RPMI7951 (cell line): ENCODE measurements around the gene PAGE5. TPM values are rescaled to one million over a fixed set of nuclear protein-coding genes. Genes with fewer than 3 reads are reported as not detected.

Source experiments
- DNase-seq: peaks from one replicate; pipeline ENCODE4 v3.0.0-alpha.2; 2012; ENCODE audit warnings: low read depth
- total RNA-seq: library from RNA; depleted of rRNA; stranded (reverse); fragments of >200 nt; shearing (Covaris generic); gene quantifications from 2 replicates; pipeline ENCODE4 v1.2.3, GENCODE V29; 2014; rRNA removed

The PAGE5 gene
- 41.0 and 56.8 TPM in 2 replicates for total RNA-seq

- DNase-seq = peak; percentile 65
Observed at GRCh38 chrX:55220119-55220794, at the start of gene PAGE5. Gene PAGE5, plus strand, starts transcription at chrX:55220346. Its CDS starts 1,037 bp downstream, at chrX:55221383.

DNA sequence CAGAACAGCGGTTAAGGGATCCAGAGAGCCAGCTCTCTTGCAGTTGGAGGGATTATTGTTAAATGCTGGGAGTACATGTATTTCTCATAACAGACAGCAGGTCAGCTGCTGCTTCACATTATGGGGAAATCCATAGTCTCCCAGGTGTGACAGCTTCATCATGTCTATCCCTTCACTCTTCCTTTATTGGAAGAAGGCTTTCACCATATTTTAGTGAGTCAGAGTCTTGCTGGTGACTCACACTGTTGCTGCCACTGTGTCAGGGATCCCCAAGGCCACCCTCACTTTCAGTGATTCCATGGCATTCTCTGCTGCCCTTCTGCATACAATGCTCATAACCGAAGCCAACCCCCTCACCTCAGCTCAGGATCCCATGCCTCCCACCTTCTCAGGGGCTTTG, 32.9 kb upstream of the PAGE5 start:
- no peak for DNase-seq

GRCh38 chrX:55196688-55197087, 23.5 kb upstream of the PAGE5 start:
- no peak for DNase-seq

GRCh38 chrX:55201930-55202579, 18.1 kb upstream of the PAGE5 start:
- DNase-seq = no peak

DNA sequence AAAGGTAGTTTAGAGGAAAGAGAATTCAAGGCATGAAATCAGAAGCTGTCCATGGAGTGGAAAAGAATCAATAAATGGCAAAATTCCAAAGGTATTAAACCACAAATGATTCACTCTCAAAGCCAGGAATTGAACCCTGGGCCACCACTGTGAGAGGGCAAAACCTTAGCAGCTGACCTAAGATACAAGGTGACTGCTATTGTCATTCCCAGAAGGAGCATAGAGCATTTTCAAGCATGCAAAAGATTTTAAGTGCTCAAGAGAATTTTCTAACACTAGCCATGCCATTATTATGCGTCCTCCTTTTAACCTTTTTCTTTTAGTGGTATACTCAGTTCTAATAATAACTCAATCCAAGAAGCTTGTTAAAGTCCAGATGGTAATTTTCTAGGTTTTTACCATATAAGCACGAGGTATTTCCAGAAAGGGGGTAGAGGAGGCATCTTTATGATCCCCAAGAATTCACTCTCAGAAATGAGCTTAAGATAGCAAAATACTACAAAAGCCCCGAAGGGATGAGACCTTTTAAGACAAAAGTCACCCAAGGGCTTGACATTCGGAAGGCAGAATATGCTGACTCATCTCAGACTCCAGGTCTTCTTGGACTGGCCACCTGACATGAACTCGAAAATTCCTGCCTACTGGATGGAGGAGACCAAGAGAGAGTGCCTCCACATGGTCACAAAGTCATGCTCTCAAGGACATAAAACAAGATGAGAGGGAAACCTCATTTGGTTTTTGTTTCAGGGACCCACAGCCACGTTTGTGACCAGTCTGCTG, 13.8 kb upstream of the PAGE5 start:
- DNase-seq = no peak

DNA sequence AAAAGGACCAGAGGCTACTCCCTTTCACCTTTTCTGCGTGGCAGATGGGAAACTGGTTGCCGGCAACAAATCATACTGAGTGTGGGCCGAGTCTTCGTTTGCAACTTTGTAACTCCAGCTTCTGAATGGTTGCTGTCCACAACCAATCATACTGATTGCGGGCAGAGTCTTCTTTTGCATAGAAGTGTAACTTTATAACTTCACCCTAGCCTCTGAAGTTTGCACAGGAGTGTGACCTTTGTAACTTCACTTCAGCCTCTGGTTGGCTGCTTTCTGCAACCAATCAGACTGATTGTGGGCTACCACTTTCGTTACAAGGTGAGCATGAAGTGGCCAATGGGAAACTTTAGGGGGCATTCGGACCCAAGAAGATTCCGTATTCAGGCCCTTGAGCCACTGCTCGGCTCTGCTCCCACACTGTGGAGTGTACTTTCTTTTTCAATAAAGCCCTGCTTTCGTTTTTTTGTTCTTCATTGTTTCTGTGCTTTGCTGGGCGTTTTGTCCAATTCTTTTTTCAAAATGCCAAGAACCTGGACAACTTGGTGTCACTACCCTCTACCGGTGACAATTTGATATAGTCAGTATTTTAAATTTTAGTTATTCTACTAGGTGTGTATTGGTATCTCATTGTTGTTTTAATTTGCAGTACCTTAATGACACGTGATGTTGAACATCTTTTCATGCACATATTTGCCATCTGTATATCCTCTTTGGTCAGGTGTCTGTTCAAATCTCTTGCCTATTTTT, 9.0 kb upstream of the PAGE5 start:
- peak; percentile 30 for DNase-seq

DNA sequence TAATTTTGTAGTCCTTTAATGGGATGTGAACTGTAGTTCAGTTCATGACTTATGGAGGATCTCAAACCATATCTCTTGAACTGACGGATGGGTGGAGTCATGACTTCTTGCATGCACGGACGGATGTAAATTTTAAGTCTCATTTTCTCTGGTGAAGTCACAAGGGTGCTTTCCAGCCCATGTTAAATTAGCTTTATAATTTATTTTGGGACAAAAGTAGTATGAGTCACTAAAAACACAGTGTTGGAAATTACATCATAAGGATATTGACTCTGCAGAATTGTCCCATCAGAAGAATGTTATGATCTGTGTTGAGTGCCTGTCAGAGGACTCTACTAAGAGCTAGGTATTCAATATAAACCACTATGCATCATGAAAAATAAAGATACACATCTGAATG, 6.8 kb upstream of the PAGE5 start:
- DNase-seq = no peak

GRCh38 chrX:55240788-55241340, 20.7 kb downstream of the PAGE5 start:
- no peak for DNase-seq

GRCh38 chrX:55253528-55253927, 33.4 kb downstream of the PAGE5 start:
- DNase-seq = no peak

DNA sequence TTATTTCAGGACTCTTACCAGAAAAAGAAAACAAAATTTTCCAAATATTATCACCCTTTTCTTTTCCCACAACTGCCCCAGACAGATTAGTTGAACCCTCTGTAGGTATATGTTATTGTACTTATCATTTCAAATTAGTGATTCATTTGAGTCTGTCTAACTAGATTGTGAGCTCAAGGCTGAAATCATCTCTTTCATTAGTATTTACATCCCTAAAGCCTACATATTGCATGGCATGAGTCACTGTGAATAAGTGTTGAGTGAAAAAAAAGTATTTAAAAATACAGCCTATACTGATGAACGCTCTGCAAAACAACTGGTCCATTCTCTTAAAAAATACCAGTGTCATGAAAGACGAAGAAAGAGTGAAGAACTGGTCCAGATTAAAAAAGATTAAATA, 40.7 kb downstream of the PAGE5 start:
- no peak for DNase-seq

DNA sequence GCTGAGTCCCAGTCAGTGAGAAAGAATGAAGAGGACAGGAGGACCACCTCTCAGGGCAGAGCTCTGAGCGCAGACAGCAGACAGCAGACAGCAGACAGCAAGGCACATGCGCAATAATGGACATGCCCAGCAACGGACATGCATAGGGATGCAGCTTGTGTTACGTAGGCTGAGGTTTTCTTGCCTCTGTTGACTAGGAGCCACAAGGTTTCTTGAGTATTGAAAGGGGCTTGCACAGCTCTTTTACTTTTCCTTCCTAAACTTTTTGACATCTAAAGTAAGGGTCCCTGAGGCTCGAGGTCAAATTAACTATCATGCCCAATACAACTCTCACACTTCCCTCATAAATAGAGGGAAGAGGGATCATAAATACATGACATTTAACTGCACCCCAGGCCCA, 44.7 kb downstream of the PAGE5 start, which contains the start of gene PAGE3:
Gene PAGE3 (minus strand): TSS at position 101 of the 400 bp plus-strand sequence. CDS start 1,013 bp downstream, outside the sequence.
- no peak for DNase-seq

Other genes starting within 250 kb of the PAGE5 start
- gene PFKFB1, start 226.2 kb upstream of the PAGE5 start, total RNA-seq = 0.20 TPM in 1 of 2 replicates, not detected in the other
- 22.5 and 29.3 TPM in 2 replicates for gene APEX2, start 220.0 kb upstream of the PAGE5 start, total RNA-seq
- not detected in 2 replicates for gene ALAS2, start 189.4 kb upstream of the PAGE5 start, total RNA-seq
- gene PAGE2B, start 145.3 kb upstream of the PAGE5 start, total RNA-seq = 0.78 TPM in 1 of 2 replicates, not detected in the other
- 7.4 and 9.3 TPM in 2 replicates for gene PAGE2, start 131.3 kb upstream of the PAGE5 start, total RNA-seq
- gene PAGE3, start 44.6 kb downstream of the PAGE5 start, total RNA-seq = not detected in 2 replicates
- gene MAGEH1, start 231.8 kb downstream of the PAGE5 start, total RNA-seq = 39.5 and 39.7 TPM in 2 replicates